GM21526 (cell line): ENCODE results near the gene ZIC4.

Experiments used
- ATAC-seq: cut with Tn5 transposase; IDR thresholded peaks from one replicate; pipeline ENCODE4 v1.9.1; 2021; ENCODE audit warnings: moderate library complexity; ENCODE audit not compliant: unreplicated experiment, low FRiP score

The ZIC4 gene

DNA sequence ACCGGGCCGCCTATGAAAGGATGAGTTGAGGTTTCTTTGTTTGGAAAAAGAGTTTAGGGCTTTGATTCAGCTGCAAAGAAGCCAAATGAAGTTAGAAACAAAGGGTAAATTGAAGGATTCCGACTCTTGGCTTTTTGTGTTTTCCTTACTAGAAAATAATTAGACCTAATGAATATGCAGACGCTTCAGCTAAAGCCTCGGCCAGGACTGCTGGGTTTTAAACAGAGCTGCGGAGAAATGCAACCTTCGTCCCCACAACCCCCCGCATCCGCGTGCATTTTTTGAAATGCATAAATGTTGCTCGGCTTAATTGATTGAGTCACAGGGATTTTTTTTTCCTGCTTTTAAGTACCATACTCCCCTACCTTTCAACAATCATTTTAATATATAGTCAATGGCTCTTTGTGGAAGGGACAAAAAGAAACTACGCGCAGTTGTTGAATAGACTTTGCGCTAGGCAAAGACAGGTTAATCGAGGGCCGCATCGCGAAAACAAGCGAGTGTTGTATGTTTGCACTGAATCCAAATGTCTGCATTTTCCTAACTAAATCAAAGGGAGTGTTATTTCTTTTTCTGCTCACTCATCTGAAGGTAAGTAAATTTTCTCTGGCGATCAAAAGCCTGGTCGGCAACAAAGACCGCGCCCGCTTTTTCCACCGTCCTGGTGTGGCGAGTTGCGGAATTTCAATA lies 1.3 kb upstream of the ZIC4 start:
- ATAC-seq, result no peak

DNA sequence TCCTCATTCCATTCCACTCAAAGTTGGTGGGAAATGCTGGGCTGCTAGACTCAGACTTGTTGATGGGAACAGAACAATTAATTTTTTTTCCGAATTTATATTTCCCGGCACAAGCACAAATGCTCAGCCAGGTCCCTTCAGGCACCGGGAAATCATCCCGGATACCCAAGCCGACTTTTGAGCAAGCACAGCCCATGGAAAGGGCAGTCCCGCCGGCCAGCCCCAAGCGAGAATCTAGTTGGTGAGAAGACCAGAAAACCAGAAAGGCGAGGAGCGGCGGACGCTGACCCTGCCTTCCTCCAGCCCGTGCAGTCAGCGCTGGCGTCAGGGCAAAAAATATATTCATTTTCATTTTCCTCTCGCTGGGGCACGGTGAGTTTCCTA lies 763 bp upstream of the ZIC4 start:
- ATAC-seq, result no peak

DNA sequence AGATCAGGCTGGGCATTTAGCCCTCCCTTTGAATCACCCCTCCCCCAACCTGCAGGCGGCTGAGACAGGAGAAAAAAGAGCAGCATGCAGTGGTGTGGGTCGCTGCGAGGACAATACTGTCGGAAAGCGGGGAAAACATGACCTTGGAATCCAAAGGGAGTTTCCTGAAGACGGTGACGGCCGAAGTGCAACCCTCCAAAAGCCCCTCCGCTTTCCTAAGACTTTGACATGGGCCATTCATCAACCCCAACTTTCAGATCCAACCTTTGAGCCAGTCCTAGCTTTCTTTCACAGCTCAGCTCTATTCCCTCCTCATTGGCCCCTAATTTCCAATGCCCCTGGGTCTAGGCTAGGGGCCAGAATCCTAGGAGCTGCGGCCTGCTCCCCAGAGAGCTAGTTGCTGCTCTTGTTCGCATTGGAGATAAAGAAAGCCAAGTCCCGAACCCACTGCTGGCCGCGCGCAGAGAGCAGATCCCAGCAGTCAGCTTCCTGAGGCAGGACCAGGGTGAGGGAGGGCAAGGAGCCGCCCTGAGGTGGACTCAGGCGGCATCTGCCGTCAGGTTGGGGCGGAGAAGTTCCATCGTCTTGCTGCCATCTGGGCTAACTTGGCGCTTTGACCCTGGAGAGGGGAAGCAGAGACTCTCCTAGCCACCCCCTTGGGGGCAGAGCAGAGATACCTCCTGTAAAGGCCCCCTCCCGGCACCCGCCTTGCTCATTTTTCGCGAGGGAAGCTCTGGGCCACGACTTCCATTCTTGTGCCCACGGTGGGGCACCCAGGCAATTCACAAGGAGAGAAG lies 914 bp downstream of the ZIC4 start:
- ATAC-seq, result no peak

DNA sequence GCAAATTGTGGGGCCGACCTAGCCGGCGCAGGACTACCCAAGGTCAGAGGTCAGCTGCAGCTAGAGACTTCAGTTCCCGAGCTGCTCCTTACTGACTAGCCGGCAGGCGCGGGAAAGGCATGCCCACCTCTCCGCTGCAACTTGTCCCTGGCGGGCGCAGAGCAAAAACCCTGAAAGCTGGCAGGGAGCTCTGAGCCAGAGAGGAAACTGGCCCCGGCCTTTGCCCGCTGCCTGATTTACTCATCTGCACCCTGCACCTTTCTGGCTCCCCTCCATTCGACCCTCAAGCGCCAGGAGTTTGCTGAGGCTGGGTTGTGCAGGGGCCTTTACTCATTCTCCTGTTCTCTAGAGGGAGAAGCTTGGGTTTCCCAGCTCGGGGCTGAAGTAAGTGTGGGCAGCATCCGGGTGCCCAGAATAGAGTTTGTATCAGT lies 1.5 kb downstream of the ZIC4 start:
- no peak for ATAC-seq

DNA sequence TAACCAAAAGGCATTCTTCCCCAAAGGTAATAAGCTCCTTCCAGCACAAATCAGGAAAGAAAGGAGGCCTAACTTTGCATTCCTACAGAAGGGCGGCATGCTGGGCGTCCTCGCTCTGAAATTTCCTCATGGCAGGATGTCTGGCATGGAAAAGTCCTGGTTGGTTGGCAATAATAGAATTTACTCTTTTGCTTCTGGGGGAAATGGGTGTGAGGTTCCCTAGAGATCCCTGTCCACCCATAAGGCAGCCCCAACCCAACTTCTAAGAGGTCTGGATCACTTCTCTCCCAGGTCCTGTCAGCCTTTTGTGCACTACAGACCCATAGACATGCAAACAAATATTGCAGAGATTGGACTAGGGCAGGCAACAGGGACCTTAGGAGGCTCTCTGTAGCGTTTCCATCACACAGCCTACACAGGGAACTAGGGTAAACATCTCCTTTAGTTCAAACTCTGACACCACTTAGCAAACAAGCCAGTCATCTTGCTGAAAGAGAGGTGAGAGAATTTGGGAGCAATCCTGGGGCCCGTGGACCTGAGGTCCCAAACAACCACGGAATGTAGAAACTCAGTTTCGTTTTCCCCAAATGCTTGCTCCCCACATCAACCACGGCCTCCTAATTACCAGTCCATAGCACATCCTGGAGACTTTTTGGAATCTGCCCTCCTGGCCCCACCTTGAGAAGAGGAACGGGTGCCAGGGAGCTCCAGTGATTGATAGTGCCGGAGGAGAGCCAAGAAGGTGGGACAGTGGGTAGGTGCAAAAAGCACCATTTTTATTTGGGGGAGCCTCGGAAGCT lies 2.1 kb downstream of the ZIC4 start:
- no peak for ATAC-seq

- no peak for ATAC-seq
Observed at GRCh38 chr3:147403511-147403910, 2.8 kb downstream of the ZIC4 start.

DNA sequence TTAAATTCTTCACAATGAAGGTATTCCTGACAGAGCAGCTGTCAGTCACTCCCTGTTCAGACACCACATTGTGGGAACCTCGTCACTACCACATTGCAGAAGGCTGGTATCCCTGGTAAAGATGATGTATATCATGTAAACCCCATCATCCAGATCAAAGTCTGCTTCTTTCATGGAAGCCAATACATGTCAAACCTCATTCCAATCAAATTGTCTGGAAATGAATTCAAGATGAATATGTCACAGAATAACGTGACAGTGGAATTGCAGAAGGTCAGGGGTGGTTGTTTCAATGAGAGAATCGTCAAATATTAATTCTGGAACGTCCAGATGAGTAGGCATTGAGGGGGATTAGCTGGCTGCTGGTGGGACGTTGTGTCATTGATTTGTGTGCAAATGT lies 4.2 kb downstream of the ZIC4 start:
- no peak for ATAC-seq

- ATAC-seq, result no peak
Observed at GRCh38 chr3:147401421-147401820, 4.9 kb downstream of the ZIC4 start.

DNA sequence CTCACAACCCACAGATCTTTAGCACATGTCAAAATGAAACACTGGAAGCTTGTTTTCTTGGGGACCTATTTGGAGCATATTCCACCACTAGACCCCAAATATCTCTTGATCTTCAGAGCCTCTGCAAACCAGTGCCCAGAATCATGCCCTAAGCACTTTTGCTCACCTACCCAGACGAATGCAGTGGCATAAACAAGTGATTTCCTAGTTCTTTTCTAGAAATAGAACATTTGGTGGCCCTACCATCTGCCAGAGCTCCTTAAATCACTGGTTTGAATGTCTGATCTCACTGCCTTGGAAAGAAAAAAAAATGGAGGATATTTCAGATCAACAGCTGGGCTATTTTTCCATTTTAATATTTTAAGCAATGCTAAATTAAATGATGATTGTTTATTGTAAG lies 5.3 kb downstream of the ZIC4 start:
- no peak for ATAC-seq

- no peak for ATAC-seq
Observed at GRCh38 chr3:147400111-147400510, 6.2 kb downstream of the ZIC4 start.

- ATAC-seq, result no peak
Observed at GRCh38 chr3:147398813-147399534, 7.4 kb downstream of the ZIC4 start.

DNA sequence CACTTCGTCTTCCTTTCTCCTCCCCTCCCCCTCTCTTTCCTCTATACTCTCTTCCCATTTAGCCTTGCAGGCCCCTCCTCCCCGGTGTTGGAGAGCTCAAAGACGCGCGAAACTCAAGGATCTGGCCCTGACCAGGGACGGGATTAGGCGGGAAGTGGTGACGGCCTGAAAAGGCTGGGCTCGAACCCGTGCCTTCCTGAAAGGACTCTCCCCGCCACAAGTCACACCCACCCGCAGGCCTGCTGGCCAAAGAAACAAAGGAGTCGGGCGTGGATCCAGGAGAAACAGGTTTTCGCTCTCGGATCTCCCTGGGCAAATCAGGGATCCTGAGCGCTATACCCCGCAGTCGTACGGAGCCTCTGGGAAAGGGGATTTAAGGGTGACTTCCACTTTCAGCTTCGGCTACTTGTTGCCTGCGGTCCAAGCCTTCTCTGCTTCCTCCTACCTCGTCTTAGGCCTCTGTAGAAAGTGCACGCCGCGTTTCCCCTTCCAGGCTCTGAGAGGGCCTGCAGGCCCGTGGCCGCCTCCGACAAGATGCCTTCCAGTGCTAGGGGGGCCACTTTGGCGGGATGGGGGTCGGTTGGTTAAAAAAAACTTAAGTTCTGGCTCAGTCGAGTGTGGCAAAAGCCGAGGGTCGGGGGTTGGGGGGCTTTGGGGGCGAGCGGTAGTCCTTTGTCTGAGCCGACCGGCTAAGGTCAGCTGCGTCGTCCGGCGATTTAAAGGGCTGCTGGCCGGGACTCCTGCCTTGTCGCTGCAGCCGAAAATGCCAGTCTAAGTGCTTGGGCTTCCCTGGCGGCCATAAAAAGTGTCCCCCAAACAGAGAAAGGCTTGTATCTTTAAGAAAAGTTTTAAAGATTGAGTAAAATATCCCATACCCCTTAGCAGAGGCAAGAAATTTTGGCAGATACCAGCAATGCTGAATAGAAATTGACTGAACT lies 8.2 kb downstream of the ZIC4 start:
- ATAC-seq, result no peak

GRCh38 chr3:147397155-147397874 lies 9.0 kb downstream of the ZIC4 start:
- no peak for ATAC-seq

- ATAC-seq, result no peak
Observed at GRCh38 chr3:147396712-147397046, 9.7 kb downstream of the ZIC4 start.

DNA sequence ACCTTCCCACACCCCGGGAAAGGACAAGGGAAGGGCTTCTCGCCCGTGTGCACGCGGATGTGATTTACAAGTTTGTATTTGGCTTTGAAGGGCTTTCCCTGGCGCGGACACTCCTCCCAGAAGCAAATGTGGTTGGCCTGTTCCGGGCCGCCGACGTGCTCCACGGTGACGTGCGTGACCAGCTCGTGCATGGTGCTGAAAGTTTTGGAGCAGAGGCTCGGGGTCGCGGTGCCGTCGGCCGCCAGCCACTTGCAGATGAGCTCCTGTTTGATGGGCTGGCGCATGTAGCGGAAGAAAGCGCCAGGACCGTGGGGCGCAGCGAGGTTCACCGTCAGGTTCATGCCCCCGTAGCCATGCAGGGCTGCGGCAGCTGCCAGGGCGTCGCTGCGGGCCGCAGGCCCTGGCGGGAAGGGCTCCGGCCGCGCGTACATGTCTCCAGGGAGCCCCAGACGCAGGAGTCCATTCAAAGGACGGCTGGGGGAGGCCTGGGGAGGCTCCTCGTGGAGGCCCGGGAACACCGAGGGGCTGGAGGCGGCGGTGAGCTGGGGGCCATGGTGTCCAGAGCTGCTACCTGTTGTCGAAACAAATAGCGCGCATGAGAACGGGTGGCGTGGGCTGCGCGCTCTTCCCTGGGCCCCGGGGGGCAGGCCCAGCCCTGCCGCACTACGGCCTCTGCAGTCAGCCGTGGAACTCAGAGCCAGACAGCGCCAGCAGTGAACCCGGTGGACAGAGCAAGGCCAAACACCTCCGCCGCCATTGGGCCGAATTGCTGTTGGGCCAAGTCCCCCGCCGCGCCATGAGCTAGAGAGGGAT lies 10.2 kb downstream of the ZIC4 start:
- no peak for ATAC-seq

DNA sequence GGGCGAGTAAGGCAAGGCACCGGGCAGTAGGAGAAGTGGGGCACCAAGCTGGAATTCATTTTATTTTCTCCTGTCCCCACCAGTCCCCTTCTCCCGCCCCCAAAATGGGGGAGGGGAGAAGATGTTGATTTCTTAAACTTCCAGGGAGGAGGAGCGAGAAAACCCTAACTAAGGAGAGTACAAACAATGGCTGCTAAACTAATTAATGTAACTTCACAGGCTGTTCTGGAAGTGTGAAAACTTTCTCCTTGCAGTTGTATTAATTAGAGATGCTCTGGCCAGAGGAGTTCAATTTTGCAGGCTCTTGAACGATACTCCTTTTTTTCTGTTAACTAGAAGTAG lies 11.5 kb downstream of the ZIC4 start:
- no peak for ATAC-seq

DNA sequence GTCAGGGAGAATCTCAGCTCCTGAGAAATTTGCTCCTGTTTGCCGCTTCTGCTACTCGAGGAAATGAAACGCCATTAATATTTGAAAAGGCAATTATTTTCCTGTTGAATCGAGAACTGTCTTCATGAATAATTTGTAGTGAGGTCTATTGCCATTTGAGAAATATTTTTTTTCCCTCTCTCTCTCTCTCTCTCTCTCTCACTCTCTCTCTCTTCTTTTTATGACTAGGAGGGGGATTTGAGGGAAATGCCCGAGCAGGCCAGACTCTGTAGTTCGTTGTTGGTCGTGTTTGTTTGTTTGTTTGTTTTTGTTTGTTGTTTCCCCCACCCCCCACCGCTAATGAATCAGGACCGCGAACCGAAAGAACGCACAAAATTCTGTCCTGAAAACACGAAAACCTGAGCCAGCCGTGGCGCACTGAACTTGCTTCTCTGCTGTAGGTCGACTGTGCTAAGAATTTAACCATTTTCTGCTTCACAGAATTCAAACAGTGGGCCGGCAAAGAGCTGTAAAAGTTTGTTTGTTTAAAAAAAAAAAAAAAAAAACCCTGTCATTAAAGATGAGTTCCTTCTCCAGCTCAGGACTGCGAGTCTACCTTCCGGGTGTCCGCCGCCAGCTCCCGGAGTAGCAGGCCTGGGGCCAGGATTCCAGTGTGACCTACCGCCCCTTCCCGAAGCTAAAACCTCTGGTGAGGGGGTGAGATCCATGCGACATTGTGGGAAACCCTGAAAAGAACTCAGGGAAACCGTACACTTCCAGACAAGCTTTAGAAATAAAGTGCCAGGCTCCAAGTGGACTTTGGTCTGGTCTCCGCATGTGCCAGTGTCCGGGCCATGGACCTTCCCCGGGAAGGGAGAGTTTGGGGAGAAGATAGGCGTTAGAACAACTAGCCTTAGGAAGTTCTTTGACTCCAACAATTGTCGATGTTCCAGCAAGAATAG lies 12.1 kb downstream of the ZIC4 start:
- no peak for ATAC-seq
